ENCODE measurements around the gene XXYLT1.

XXYLT1 gene

DNA sequence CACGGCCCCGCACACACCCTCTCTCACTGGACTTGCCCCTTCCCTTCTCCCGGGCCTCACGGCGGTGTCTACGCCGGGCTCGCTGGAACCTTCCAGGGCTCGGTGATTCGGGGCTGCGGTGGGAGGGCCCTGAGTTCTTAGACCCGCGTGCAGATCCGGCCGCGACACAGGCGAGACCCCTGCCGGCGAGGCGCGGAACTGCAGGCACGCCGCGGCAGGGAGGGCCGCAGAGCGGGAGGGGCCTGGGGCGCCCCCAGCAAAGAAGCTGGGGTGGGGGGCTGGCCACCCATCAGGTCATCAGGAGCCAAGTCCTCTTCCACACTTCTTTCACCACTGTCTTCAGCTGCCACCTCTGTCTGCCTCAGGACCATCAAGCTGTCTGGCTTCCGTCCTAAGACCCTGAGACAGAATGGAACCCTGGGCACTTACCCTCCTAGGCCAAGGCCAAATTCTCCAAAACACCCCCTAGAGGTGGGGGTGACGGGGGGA lies 164.5 kb downstream of the XXYLT1 start:
- DNase-seq, result peak; percentile 90

GRCh38 chr3:195105841-195106417 lies 165.0 kb downstream of the XXYLT1 start:
- no peak for DNase-seq

- DNase-seq, result no peak
Observed at GRCh38 chr3:195105389-195105788, 165.6 kb downstream of the XXYLT1 start.

DNA sequence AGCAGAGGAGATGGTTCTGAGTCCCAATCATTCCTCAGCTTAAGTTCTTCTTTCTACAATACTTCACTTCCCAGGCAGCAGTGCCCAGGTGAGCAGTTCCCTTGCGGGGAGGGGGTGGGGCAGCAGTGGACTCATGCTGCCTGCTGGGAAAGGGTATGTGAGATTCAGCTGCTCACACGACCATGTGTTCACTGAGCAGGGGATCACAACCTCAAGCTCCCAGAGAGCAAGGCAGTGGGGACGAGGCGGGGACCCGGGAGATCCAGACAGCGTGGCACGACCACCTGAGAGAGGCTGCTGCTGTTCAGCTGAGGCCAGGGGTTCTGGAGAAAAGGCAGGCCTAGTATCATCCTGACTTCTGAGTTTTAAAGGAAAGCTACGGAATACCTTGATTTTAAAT lies 166.6 kb downstream of the XXYLT1 start:
- DNase-seq, result no peak

GRCh38 chr3:195103623-195104022 lies 167.3 kb downstream of the XXYLT1 start:
- no peak for DNase-seq

GRCh38 chr3:195102609-195103467 lies 168.1 kb downstream of the XXYLT1 start:
- DNase-seq, result no peak

- no peak for DNase-seq
Observed at GRCh38 chr3:195101927-195102608, 168.9 kb downstream of the XXYLT1 start.

GRCh38 chr3:195101001-195101583 lies 169.9 kb downstream of the XXYLT1 start:
- no peak for DNase-seq

- DNase-seq, result no peak
Observed at GRCh38 chr3:195099951-195100785, 170.8 kb downstream of the XXYLT1 start.

DNA sequence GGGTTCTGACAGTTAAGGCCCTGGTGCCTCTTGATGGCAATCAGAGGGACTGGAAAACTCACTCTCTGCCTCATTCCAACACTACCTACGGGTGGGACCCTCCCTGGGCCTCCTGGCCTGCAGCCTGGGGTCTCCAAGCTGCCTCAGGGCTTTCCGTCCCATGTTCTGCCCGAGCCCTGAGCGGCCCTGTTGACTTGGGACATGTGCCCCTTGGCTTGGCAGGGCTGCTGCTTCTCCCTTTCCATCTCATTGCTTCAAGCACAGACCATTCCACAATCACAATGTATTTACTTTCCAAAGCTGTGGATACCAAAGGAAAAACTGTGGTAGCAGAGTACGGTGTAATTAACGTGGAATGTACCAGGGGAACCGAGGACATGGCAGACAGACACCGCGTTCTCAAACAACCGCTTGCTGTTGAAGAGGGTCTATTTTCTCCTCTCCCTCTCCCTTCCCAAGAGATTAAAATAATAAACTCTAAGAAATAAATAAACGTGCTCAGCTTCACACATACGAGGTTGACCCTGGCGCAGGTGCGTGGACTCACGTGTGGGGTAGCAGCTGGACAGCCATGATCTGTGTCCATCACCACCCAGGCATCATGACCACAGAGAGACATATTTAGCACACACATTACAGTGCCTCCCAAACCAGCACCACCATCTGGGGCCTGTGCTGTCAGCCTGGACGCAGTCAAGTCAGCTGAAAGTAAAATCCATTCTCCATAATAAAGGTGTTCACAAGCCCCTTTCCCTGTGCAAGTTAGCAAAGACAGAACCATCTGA lies 172.0 kb downstream of the XXYLT1 start:
- no peak for DNase-seq

GRCh38 chr3:195097331-195098255 lies 173.4 kb downstream of the XXYLT1 start:
- no peak for DNase-seq

GRCh38 chr3:195096484-195097330 lies 174.3 kb downstream of the XXYLT1 start:
- no peak for DNase-seq

- DNase-seq, result no peak
Observed at GRCh38 chr3:195096053-195096452, 174.9 kb downstream of the XXYLT1 start.

DNA sequence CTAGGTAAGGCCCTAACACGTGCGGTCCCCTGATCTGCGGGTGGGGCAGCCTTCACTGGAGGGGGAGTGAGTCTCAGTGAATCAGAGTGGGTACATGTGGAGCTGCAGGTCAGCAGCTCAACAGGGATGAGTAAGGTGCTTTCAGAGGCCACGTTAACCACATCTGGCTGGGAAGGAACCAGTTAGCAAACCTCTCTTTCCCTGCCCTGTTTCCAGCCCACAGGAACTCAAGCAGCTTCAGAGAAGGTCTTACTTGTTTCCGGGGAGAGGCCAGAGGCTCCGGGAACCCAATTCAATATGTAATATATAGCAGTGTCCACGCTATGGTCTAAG lies 175.3 kb downstream of the XXYLT1 start:
- DNase-seq, result no peak

- DNase-seq, result no peak
Observed at GRCh38 chr3:195095035-195095703, 175.8 kb downstream of the XXYLT1 start.

DNA sequence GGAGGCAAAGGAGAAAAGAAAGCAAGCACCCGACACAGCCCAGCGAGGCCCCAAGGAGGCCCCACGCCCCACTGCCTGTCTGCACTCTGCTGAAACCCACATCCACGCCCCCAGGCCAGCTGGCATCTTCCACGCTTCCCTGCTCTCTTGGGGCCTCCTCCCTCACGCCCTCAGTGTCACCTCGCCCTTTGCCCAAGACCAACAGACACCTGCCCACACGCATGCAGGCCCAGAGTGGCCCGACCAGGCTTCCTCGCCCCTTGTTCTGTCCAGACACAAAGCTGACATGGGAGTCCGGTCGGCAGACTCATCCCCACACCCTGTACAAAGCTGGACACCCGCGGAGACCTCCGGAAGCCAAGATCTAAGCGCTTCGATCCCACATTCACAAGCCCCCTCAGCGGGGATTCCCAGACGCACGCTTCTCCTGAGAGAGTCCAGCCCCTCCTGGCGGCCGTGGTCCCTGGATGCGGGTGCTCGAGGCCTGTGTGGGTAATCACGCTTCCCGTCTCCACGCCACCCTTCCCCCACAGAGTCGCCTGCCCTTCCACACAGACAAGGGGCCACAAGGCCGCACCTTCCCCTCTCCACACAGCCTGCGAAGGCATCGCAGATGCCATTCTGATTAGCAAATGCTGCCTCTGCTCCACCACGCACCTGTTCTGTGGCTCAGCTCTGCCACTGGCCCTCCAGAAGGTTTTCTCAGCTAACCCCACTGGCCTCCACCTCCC lies 176.6 kb downstream of the XXYLT1 start:
- DNase-seq, result no peak

DNA sequence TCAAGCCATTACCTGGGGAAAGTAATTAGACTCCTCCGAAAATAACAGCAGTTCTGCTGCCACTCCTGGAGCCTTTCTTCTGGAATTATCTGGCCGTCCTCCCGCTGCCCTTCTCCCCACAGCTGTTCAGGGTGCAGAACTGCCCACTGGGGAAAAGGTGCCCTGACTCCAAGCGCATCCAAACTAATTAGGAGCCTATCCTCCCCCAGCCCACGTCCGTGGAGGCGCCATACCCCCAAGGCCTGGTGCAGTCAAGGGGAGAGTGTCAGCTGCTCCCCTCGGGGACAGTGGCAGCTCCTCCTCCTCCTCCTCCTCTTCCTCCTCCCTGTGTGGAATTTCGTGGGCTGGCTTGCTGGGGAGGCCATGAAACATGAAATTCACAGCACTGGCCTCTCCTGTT lies 177.2 kb downstream of the XXYLT1 start:
- no peak for DNase-seq
